IPS-20b (cell line): ENCODE data around the gene ABLIM1.

ENCODE experiments used
- H3K27ac ChIP-seq: one replicate; pipeline ENCODE4 v1.5.1; 2013; ENCODE audit warnings: low read length
- H3K27me3 ChIP-seq: 2 replicates; pipeline ENCODE4 v1.6.1; 2013; ENCODE audit warnings: mild to moderate bottlenecking, low read length, inconsistent platforms; ENCODE audit not compliant: insufficient read depth
- H3K36me3 ChIP-seq: 2 replicates; pipeline ENCODE4 v1.6.1; 2013; ENCODE audit warnings: low read depth, mild to moderate bottlenecking, inconsistent platforms, low read length, moderate library complexity; ENCODE audit not compliant: insufficient read depth
- H3K4me1 ChIP-seq: 2 replicates; pipeline ENCODE4 v1.6.1; 2013; ENCODE audit warnings: mild to moderate bottlenecking, control low read depth, inconsistent platforms, low read length, moderate library complexity; ENCODE audit not compliant: insufficient read depth
- H3K4me3 ChIP-seq: 2 replicates; pipeline ENCODE4 v1.5.1; 2013; ENCODE audit warnings: mild to moderate bottlenecking, low read length, inconsistent platforms
- H3K9ac ChIP-seq: 2 replicates; pipeline ENCODE4 v1.6.1; 2013; ENCODE audit warnings: low read depth, mild to moderate bottlenecking, inconsistent platforms, low read length, moderate library complexity
- H3K9me3 ChIP-seq: 2 replicates; pipeline ENCODE4 v1.6.1; 2013; ENCODE audit warnings: mild to moderate bottlenecking, low read depth, low read length, inconsistent platforms; ENCODE audit not compliant: insufficient read depth

The ABLIM1 gene

DNA sequence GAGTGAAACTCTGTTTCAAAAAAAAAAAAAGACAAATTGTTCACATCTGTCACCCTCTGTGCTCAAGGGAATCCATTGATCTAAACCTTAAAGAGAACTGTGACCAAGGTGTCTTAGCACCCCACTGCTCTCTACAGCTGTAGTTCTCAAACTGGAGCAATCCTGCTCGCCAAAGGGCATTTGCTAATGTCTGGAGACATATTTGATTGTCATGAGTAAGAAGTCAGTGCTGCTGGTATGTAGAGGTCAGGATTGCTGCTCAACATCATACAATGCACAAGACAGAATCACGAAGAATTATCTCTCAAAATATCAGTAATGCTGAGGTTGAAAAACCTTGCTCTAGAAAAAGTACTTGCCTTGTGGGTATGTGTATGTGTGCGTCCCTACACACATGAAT, 30.0 kb downstream of the ABLIM1 start:
- Histone ChIP-seq H3K9ac (no peak overlapping the region), H3K4me3 (no peak overlapping the region), H3K9me3 (no peaks in the 10 kb centered on the region), H3K4me1 (peaks cover 21% of the 10 kb centered on the region), H3K27ac (no peak overlapping the region), H3K27me3 (peaks cover 41% of the 10 kb centered on the region), H3K36me3 (no peaks in the 10 kb centered on the region)

GRCh38 chr10:114626841-114627240, 31.2 kb downstream of the ABLIM1 start:
- H3K4me1 ChIP-seq, result peaks cover 24% of the 10 kb centered on the region
- H3K9ac ChIP-seq, result no peak overlapping the region

DNA sequence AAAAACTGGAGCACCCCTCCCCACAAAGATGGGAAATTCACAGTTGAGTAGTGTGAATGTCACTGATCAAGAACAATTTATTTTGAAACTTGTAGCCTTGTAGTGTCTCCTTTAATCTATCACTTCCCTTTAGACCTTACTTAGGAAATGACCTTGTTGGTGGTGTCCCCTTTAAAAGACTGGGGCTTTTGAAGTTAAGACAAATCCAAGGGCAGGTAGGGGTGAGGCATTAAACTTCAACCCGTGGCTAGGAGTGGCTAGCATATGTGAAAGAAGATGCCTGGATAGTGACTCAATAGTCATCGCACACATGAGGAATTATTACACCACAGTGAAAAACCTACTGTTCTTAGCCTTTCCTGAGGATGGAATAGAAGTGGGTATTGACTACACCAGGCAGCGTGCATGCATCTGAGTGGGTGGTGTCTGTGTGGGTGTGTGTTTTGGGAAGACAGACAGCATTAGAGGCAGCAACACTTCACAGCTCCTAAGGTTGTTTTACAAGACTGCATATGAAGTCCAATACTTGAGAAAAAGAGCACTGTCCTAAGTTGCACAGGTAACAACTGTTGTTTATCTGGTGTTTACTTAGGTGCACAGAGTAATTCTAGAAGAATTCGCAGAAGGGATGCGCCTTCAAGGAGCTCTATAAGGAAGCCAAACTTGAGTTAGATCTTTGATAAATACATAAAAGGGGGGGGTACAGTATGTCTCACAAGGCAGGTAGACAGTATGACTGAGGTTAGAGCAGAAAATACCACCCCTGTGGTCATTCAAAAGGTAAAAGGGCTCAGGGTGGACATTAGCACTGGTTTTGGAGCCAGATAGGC, 32.9 kb downstream of the ABLIM1 start:
- Histone ChIP-seq H3K36me3 (no peaks in the 10 kb centered on the region), H3K4me1 (peaks cover 24% of the 10 kb centered on the region), H3K4me3 (no peak overlapping the region), H3K27ac (no peak overlapping the region), H3K27me3 (peaks cover 12% of the 10 kb centered on the region), H3K9me3 (no peaks in the 10 kb centered on the region), H3K9ac (no peak overlapping the region)

More at GRCh38 chr10:114626841-114627240, 31.2 kb downstream of the ABLIM1 start:
- Histone ChIP-seq H3K36me3 (no peaks in the 10 kb centered on the region), H3K4me3 (no peak overlapping the region), H3K9me3 (no peaks in the 10 kb centered on the region), H3K27me3 (peaks cover 28% of the 10 kb centered on the region), H3K27ac (no peak overlapping the region)

- Histone ChIP-seq H3K27me3 (peaks cover 4% of the 10 kb centered on the region; the same call in 1 of the 2 replicates), H3K36me3 (no peaks in the 10 kb centered on the region), H3K27ac (no peak overlapping the region)
These were observed 33.7 kb downstream of the ABLIM1 start for GRCh38 chr10:114624422-114624821.

DNA sequence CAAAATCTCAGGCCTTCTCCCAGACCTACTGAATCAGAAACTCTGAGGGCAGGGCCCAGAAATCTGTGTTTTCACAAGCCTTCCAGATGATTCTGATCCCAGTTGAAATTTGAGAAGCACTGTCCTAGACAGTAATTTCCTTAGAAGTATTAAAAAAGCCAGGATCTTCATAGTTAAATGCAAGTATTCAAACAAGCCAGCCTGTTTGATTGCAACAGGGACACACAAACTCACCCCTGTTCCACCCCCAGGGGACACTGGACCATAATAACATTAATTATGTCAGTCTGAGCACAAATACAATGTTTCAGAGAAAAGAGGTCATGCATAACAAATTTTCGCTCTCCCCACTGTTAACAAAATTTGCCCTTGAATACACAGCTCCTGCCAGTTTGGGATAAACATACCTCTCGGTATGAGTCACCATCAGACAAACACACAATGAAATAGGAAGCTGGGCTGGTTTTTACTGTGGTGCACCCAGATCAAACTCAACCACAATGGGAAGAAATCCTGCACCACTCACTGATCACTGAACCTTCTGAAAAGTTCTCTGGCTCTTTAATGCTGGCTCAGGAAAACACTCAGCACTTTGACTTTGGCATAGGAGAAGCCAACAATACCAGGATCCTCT, 34.3 kb downstream of the ABLIM1 start:
- Histone ChIP-seq H3K27ac (no peak overlapping the region), H3K27me3 (no peaks in the 10 kb centered on the region), H3K36me3 (no peaks in the 10 kb centered on the region), H3K4me1 (peaks cover 27% of the 10 kb centered on the region), H3K9ac (no peak overlapping the region; the same call in 1 of the 2 replicates), H3K4me3 (peak overlapping the region; percentile 12; the same call in 1 of the 2 replicates), H3K9me3 (no peaks in the 10 kb centered on the region)

More at GRCh38 chr10:114624422-114624821, 33.7 kb downstream of the ABLIM1 start:
- Histone ChIP-seq H3K4me3 (no peak overlapping the region), H3K4me1 (peaks cover 27% of the 10 kb centered on the region), H3K9ac (no peak overlapping the region), H3K9me3 (no peaks in the 10 kb centered on the region)

DNA sequence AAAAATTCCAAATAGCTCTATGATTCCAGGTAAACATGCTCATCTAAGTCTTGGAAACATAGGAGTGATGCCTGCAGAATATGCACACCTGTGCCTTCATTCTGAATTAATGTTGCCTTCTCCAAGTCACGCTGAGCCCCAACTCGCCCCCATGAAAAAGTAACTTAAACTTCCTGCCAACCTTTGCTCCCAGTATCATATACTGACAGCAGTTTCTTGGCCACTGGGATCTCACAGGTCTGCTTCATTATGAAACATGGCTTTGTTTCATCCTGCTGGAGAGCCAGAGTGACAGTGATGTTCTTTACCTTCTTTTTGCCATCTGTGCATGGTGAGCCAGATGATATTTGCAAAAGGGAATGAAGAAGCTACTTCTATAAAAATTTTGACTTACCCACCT, 34.9 kb downstream of the ABLIM1 start:
- H3K27ac ChIP-seq, result no peak overlapping the region
- no peak overlapping the region; the same call in 1 of the 2 replicates for H3K9ac ChIP-seq
- no peaks in the 10 kb centered on the region for H3K27me3 ChIP-seq
- H3K4me1 ChIP-seq, result peaks cover 27% of the 10 kb centered on the region
- no peaks in the 10 kb centered on the region for H3K9me3 ChIP-seq
- H3K36me3 ChIP-seq, result no peaks in the 10 kb centered on the region
- H3K4me3 ChIP-seq, result peak overlapping the region; percentile 12; the same call in 1 of the 2 replicates

DNA sequence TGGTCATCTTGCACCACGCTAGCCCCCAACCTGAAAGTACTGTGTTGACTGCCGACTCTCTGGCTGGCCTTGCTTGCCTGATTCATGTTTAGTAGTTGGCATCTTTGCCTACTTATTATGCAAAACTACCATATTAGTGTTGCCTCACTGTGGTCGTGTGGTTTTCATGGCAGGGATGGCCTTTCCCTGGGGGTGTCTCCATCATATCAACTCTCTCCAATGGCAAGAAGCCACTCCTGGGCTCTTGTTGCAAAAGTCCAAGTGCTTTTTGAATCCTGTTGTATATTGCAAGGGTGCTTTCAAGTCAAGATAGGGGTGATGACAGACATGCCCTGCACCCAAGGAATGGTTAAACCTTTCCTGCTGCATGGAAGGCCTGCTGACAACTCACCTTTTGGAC, 39.4 kb downstream of the ABLIM1 start:
- Histone ChIP-seq H3K9me3 (no peaks in the 10 kb centered on the region), H3K27ac (no peak overlapping the region), H3K4me3 (no peak overlapping the region), H3K36me3 (no peaks in the 10 kb centered on the region), H3K27me3 (no peaks in the 10 kb centered on the region), H3K4me1 (peaks cover 19% of the 10 kb centered on the region), H3K9ac (no peak overlapping the region)

GRCh38 chr10:114616516-114616915, 41.6 kb downstream of the ABLIM1 start:
- H3K27me3 ChIP-seq, result no peaks in the 10 kb centered on the region
- no peak overlapping the region for H3K27ac ChIP-seq
- no peak overlapping the region for H3K4me3 ChIP-seq
- H3K4me1 ChIP-seq, result peaks cover 14% of the 10 kb centered on the region; the same call in 1 of the 2 replicates
- no peak overlapping the region for H3K9ac ChIP-seq
- no peaks in the 10 kb centered on the region for H3K36me3 ChIP-seq
- no peaks in the 10 kb centered on the region for H3K9me3 ChIP-seq

GRCh38 chr10:114616103-114616502, 42.0 kb downstream of the ABLIM1 start:
- peaks cover 15% of the 10 kb centered on the region; the same call in 1 of the 2 replicates for H3K4me1 ChIP-seq
- no peak overlapping the region for H3K27ac ChIP-seq
- no peak overlapping the region for H3K4me3 ChIP-seq
- H3K36me3 ChIP-seq, result no peaks in the 10 kb centered on the region
- no peaks in the 10 kb centered on the region for H3K27me3 ChIP-seq
- H3K9ac ChIP-seq, result no peak overlapping the region
- no peaks in the 10 kb centered on the region for H3K9me3 ChIP-seq

DNA sequence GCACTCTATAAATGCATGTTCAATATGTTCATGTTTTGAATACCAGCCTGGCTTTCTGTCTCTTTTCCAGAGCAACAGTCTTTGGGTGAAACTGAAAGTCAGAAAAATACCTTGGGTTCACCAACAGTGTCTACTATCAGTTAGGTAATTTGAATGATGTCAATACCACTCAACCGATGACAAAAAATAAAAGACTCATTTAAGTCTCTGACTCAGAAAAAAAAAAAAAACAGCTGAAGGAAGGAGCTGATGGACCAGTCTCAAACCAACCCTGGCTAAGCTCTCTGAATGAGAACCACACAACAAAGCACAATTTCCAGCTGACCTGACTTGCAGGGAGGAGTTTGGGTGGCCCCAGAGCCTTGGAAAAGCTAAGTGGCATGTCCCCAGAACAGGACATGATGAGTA, 42.5 kb downstream of the ABLIM1 start:
- Histone ChIP-seq H3K27ac (no peak overlapping the region), H3K27me3 (no peaks in the 10 kb centered on the region), H3K4me1 (peaks cover 15% of the 10 kb centered on the region; the same call in 1 of the 2 replicates), H3K4me3 (no peak overlapping the region), H3K36me3 (no peaks in the 10 kb centered on the region), H3K9me3 (no peaks in the 10 kb centered on the region), H3K9ac (no peak overlapping the region)

GRCh38 chr10:114613237-114613979, 44.7 kb downstream of the ABLIM1 start:
- H3K9me3 ChIP-seq, result no peaks in the 10 kb centered on the region
- H3K27ac ChIP-seq, result no peak overlapping the region
- H3K4me1 ChIP-seq, result peaks cover 12% of the 10 kb centered on the region; the same call in 1 of the 2 replicates
- H3K9ac ChIP-seq, result no peak overlapping the region
- H3K27me3 ChIP-seq, result no peaks in the 10 kb centered on the region
- H3K4me3 ChIP-seq, result no peak overlapping the region
- no peaks in the 10 kb centered on the region for H3K36me3 ChIP-seq
